SU-DHL-6 (cell line): ENCODE results near the gene SYNGR4.

ENCODE experiments used
- CTCF ChIP-seq: fragments of 200-600 bp; sonication (generic); IDR thresholded peaks from one replicate; pipeline ENCODE4 v1.5.1; 2017; ENCODE audit warnings: antibody characterized with exemption, mild to moderate bottlenecking, low read length, moderate library complexity; ENCODE audit not compliant: insufficient read depth, poor library complexity, severe bottlenecking
- EZH2phosphoT487 ChIP-seq: fragments of 200-600 bp; sonication (generic), shearing (Covaris generic); conservative IDR thresholded peaks from 2 replicates; pipeline ENCODE4 v1.6.1; 2018; ENCODE audit warnings: mild to moderate bottlenecking, antibody characterized with exemption, low read length, moderate library complexity, mixed read lengths

GRCh38 chr19:48367855-48368254 is 3.7 kb downstream of the SYNGR4 start:
- TF ChIP-seq EZH2phosphoT487, result no peak
- no peak for TF ChIP-seq CTCF
